PC-9 (cell line): ENCODE results near the gene NR2C1.

Experiments used
- CTCF ChIP-seq: fragments of 200-600 bp; sonication (generic); conservative IDR thresholded peaks from 2 replicates; pipeline ENCODE4 v1.6.1; 2017; ENCODE audit warnings: mixed run types, antibody characterized with exemption, mild to moderate bottlenecking, moderate library complexity
- EZH2 ChIP-seq: fragments of 200-600 bp; sonication (generic); IDR thresholded peaks from 2 replicates; pipeline ENCODE4 v1.8.0; 2017; ENCODE audit warnings: antibody characterized with exemption, low read depth

GRCh38 chr12:95100264-95101190 is 27.1 kb upstream of the NR2C1 start:
- TF ChIP-seq CTCF (no peak), EZH2 (no peak)
